MCF 10A (cell line): ENCODE data around the gene PDGFB. TPM values are rescaled to one million over a fixed set of nuclear protein-coding genes. Genes with fewer than 3 reads are reported as not detected.
A peak's percentile ranks its signal among the peaks of the same experiment; 100 is the strongest.

ENCODE experiments used
- BruUV-seq: library from RNA; stranded (reverse); fragments of 400-500 nt; replicated peaks from 2 replicates; lab custom pipeline; 2021; lab: Mats Ljungman, UMichigan
- CTCF ChIA-PET: fragments of 300-600 bp; sonication (Branson Sonifier 250); formaldehyde crosslinking; extraction: SDS; loops from one replicate; lab custom pipeline; 2021; ENCODE audit warnings: antibody characterized with exemption, inconsistent platforms; lab: Yijun Ruan, JAX
- POLR2A ChIA-PET: fragments of 300-600, 350-650 bp; sonication (Branson Sonifier 250); formaldehyde crosslinking; extraction: SDS; loops from one replicate; lab custom pipeline; 2020; ENCODE audit warnings: antibody characterized with exemption, inconsistent platforms; lab: Yijun Ruan, JAX
- DNase-seq: peaks from one replicate; pipeline ENCODE4 v3.0.0-alpha.2; 2018; ENCODE audit not compliant: unreplicated experiment
- H3K27ac Mint-ChIP-seq: one replicate; pipeline ENCODE4 v1.8.0; 2022; ENCODE audit warnings: mild to moderate bottlenecking, low read depth, mixed read lengths; ENCODE audit not compliant: unreplicated experiment
- H3K27me3 Mint-ChIP-seq: one replicate; pipeline ENCODE4 v1.8.0; 2022; ENCODE audit warnings: mixed read lengths; ENCODE audit not compliant: insufficient read depth, unreplicated experiment
- H3K36me3 Mint-ChIP-seq: one replicate; pipeline ENCODE4 v1.8.0; 2022; ENCODE audit warnings: mild to moderate bottlenecking, moderate library complexity, mixed read lengths; ENCODE audit not compliant: insufficient read depth, unreplicated experiment
- H3K4me1 Mint-ChIP-seq: one replicate; pipeline ENCODE4 v1.8.0; 2022; ENCODE audit warnings: mixed read lengths; ENCODE audit not compliant: insufficient read depth, unreplicated experiment
- H3K4me3 Mint-ChIP-seq: one replicate; pipeline ENCODE4 v1.8.0; 2022; ENCODE audit warnings: mild to moderate bottlenecking, moderate library complexity, mixed read lengths; ENCODE audit not compliant: unreplicated experiment
- H3K9me3 Mint-ChIP-seq: one replicate; pipeline ENCODE4 v1.8.0; 2022; ENCODE audit warnings: mixed read lengths; ENCODE audit not compliant: unreplicated experiment
- intact Hi-C: fragments of 100-400 bp; cut with micrococcal nuclease; formaldehyde crosslinking; loops from 2 replicates; pipeline ENCODE4 v1.14.1; 2022
- total RNA-seq: library from RNA; stranded (reverse); gene quantifications from 2 replicates; pipeline ENCODE4 v1.2.3, GENCODE V29; 2022
- TF ChIP-seq, protein P1 (sequence below): fragments of 200-600 bp; IDR thresholded peaks from one replicate; pipeline ENCODE4 v1.8.0; 2022; ENCODE audit warnings: antibody characterized with exemption, mild to moderate bottlenecking; ENCODE audit not compliant: unreplicated experiment

PDGFB gene
- total RNA-seq, 1 experiment from 2014 or later: 0.37 TPM

- Mint-ChIP-seq H3K27ac (no peak overlapping the region), H3K4me3 (no peak overlapping the region), H3K9me3 (no peaks in the 10 kb centered on the region), H3K27me3 (no peaks in the 10 kb centered on the region), H3K36me3 (no peaks in the 10 kb centered on the region), H3K4me1 (peaks cover 34% of the 10 kb centered on the region)
- TF ChIP-seq, protein P1, sequence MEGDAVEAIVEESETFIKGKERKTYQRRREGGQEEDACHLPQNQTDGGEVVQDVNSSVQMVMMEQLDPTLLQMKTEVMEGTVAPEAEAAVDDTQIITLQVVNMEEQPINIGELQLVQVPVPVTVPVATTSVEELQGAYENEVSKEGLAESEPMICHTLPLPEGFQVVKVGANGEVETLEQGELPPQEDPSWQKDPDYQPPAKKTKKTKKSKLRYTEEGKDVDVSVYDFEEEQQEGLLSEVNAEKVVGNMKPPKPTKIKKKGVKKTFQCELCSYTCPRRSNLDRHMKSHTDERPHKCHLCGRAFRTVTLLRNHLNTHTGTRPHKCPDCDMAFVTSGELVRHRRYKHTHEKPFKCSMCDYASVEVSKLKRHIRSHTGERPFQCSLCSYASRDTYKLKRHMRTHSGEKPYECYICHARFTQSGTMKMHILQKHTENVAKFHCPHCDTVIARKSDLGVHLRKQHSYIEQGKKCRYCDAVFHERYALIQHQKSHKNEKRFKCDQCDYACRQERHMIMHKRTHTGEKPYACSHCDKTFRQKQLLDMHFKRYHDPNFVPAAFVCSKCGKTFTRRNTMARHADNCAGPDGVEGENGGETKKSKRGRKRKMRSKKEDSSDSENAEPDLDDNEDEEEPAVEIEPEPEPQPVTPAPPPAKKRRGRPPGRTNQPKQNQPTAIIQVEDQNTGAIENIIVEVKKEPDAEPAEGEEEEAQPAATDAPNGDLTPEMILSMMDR: no peak
- BruUV-seq: no TSS peak
- ChIA-PET POLR2A (interaction anchor here (0.6 to 1.7 kb wide), 5 partner anchors 11 to 73 kb away, joined by 3 to 9 read pairs (median 3); no protein-coding TSS in a partner anchor), CTCF (interaction anchor here (0.6 to 1.1 kb wide), 3 partner anchors 32 to 70 kb away, joined by 3 read pairs; no protein-coding TSS in a partner anchor)
- intact Hi-C loops: no loop called here
- DNase-seq: no peak
Measured at GRCh38 chr22:39236321-39237317, 8.2 kb downstream of the PDGFB start.

- CTCF ChIA-PET: no interaction called here
- intact Hi-C loops: no loop called here
- no peaks in the 10 kb centered on the region for H3K27me3 Mint-ChIP-seq
- POLR2A ChIA-PET: interaction anchor here (0.6 to 1.7 kb wide), 4 partner anchors 12 to 75 kb away, joined by 3 to 7 read pairs (median 3); no protein-coding TSS in a partner anchor
- H3K9me3 Mint-ChIP-seq: no peaks in the 10 kb centered on the region
- H3K27ac Mint-ChIP-seq: no peak overlapping the region
- DNase-seq: peak; percentile 56
- no peak overlapping the region for H3K4me3 Mint-ChIP-seq
- H3K36me3 Mint-ChIP-seq: no peaks in the 10 kb centered on the region
- H3K4me1 Mint-ChIP-seq: peaks cover 19% of the 10 kb centered on the region
- TF ChIP-seq, protein P1: no peak
- BruUV-seq: no TSS peak
Measured at GRCh38 chr22:39234867-39235687, 9.7 kb downstream of the PDGFB start.

- CTCF ChIA-PET: no interaction called here
- Mint-ChIP-seq H3K4me3 (no peak overlapping the region), H3K9me3 (no peaks in the 10 kb centered on the region), H3K27me3 (no peaks in the 10 kb centered on the region), H3K27ac (no peak overlapping the region), H3K36me3 (no peaks in the 10 kb centered on the region), H3K4me1 (peaks cover 12% of the 10 kb centered on the region)
- no TSS peak for BruUV-seq
- TF ChIP-seq, protein P1: no peak
- intact Hi-C loops: no loop called here
- POLR2A ChIA-PET: no interaction called here
- DNase-seq: no peak
Measured at GRCh38 chr22:39234472-39234787, 10.4 kb downstream of the PDGFB start.
